ENCODE measurements around the gene GPR176. TPM values are rescaled to one million over a fixed set of nuclear protein-coding genes. Genes with fewer than 3 reads are reported as not detected.

The GPR176 gene
- polyA plus RNA-seq, 1 of the 3 experiments (the other 2 are of a cell fraction): 21.9 TPM

DNA sequence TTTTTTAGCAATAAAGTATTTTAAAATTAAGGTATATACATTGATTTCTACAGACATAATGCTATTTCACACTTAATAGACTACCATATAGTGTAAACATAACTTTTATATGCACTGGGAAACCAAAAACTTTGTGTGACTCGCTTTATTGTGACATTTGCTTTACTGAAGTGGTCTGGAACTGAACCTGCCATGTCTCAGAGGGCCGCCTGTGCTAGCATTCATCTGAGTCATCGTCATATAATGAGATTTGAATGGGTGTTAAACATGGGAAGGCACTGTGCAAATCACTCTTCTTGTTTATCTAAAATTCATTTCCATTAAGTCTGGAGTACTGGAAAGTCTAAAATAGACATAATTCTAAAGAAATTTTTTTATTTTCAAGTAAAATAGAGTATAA lies 26.8 kb upstream of the GPR176 start:
- peaks cover 0 to 10% of the 10 kb centered on the region in 2 experiments; a peak in 2 of 4 replicates for H3K4me1 ChIP-seq (ENCODE audit: control insufficient read depth in 1 of 2, insufficient read depth in 2 of 2, low read depth in 1 of 2, low read length in 1 of 2)
- no peaks in the 10 kb centered on the region for H3K9me3 ChIP-seq
- H3K36me3 ChIP-seq (replicated peaks in 1 of 2; ENCODE audit: control insufficient read depth in 1 of 2, insufficient read depth in 2 of 2, low read length in 1 of 2): peaks cover 71 to 85% of the 10 kb centered on the region in 2 experiments
- peaks cover 32% of the 10 kb centered on the region for H3F3A ChIP-seq (replicated peaks; ENCODE audit: insufficient read depth)
- H3K79me2 ChIP-seq (ENCODE audit: insufficient read depth): peaks cover 21% of the 10 kb centered on the region
- POLR2A ChIA-PET: no interaction called here
- WGBS (ENCODE audit: low lambda C conversion rate): 77% methylated on average over 3 of the region's 3 CpGs
- no peak for DNase-seq
- no peak overlapping the region for H3K27ac ChIP-seq (ENCODE audit: low read depth in 2 of 2, low read length in 1 of 2)
- no peaks in the 10 kb centered on the region for H3K9me2 ChIP-seq
- TF ChIP-seq NFIC (IDR thresholded peaks at IDR 0.05; ENCODE audit: borderline replicate concordance) (no peak), CHD2 (IDR thresholded peaks at IDR 0.05; ENCODE audit: low read length, partially characterized antibody) (no peak), RCOR1 (IDR thresholded peaks at IDR 0.05; ENCODE audit: low read length) (no peak), YY1 (IDR thresholded peaks at IDR 0.05; ENCODE audit: low read depth) (no peak), FOXJ3 (CRISPR knock-in tag; IDR thresholded peaks at IDR 0.05) (no peak), JUND (IDR thresholded peaks at IDR 0.05) (no peak), RXRA (IDR thresholded peaks at IDR 0.05; ENCODE audit: borderline replicate concordance, low read depth) (no peak), SIN3A (IDR thresholded peaks at IDR 0.05; ENCODE audit: borderline replicate concordance, low read depth, low read length) (no peak), FOXM1 (IDR thresholded peaks at IDR 0.05; ENCODE audit: low read depth) (no peak), FOSL2 (IDR thresholded peaks at IDR 0.05; ENCODE audit: borderline replicate concordance, low read depth) (no peak)
- TF ChIP-seq, protein P1, sequence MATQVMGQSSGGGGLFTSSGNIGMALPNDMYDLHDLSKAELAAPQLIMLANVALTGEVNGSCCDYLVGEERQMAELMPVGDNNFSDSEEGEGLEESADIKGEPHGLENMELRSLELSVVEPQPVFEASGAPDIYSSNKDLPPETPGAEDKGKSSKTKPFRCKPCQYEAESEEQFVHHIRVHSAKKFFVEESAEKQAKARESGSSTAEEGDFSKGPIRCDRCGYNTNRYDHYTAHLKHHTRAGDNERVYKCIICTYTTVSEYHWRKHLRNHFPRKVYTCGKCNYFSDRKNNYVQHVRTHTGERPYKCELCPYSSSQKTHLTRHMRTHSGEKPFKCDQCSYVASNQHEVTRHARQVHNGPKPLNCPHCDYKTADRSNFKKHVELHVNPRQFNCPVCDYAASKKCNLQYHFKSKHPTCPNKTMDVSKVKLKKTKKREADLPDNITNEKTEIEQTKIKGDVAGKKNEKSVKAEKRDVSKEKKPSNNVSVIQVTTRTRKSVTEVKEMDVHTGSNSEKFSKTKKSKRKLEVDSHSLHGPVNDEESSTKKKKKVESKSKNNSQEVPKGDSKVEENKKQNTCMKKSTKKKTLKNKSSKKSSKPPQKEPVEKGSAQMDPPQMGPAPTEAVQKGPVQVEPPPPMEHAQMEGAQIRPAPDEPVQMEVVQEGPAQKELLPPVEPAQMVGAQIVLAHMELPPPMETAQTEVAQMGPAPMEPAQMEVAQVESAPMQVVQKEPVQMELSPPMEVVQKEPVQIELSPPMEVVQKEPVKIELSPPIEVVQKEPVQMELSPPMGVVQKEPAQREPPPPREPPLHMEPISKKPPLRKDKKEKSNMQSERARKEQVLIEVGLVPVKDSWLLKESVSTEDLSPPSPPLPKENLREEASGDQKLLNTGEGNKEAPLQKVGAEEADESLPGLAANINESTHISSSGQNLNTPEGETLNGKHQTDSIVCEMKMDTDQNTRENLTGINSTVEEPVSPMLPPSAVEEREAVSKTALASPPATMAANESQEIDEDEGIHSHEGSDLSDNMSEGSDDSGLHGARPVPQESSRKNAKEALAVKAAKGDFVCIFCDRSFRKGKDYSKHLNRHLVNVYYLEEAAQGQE (IDR thresholded peaks at IDR 0.05; ENCODE audit: low read depth, low read length): no peak
- TF ChIP-seq, protein P2, sequence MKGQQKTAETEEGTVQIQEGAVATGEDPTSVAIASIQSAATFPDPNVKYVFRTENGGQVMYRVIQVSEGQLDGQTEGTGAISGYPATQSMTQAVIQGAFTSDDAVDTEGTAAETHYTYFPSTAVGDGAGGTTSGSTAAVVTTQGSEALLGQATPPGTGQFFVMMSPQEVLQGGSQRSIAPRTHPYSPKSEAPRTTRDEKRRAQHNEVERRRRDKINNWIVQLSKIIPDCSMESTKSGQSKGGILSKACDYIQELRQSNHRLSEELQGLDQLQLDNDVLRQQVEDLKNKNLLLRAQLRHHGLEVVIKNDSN (IDR thresholded peaks at IDR 0.05; ENCODE audit: borderline replicate concordance, low read depth): no peak
- H3K9ac ChIP-seq: no peak overlapping the region
- no peak overlapping the region for H3K4me3 ChIP-seq (ENCODE audit: low read depth in 2 of 2, low read length in 1 of 2)
- no peaks in the 10 kb centered on the region for H4K20me1 ChIP-seq (ENCODE audit: insufficient read depth)
- H2AFZ ChIP-seq (ENCODE audit: low read depth): no peak overlapping the region
- no peak overlapping the region for H3K4me2 ChIP-seq
- no peaks in the 10 kb centered on the region for H3K27me3 ChIP-seq (ENCODE audit: insufficient read depth)
- CTCF ChIA-PET: no interaction called here

DNA sequence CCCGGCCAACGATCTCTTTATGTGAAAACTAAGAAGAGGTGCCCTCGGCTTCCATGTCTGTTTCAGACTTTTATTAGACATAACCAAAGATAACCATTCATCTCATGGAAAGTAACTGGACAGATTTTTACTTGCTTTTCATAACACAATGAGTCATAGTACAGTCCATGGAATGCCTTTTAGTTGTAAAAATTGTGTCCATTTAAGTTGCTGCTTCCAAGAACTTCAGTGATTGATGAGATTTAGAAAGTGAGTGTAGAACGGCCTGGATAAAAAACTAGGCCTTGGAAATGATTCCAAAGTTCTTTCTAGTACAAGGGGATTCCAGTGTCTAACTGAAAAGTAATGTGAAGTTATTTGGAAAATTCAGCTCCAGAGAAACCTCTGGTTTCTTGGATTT lies 24.7 kb upstream of the GPR176 start:
- Histone ChIP-seq H3K27ac (ENCODE audit: low read depth in 2 of 2, low read length in 1 of 2) (peak overlapping the region in 1 of 2 experiments; percentile 51; a peak in 1 of 4 replicates), H3K27me3 (ENCODE audit: insufficient read depth) (no peaks in the 10 kb centered on the region), H3K9me2 (no peaks in the 10 kb centered on the region), H3K79me2 (ENCODE audit: insufficient read depth) (peaks cover 36% of the 10 kb centered on the region), H3K4me3 (ENCODE audit: low read depth in 2 of 2, low read length in 1 of 2) (no peak overlapping the region), H3F3A (replicated peaks; ENCODE audit: insufficient read depth) (peaks cover 42% of the 10 kb centered on the region), H2AFZ (ENCODE audit: low read depth) (no peak overlapping the region), H3K4me1 (ENCODE audit: control insufficient read depth in 1 of 2, insufficient read depth in 2 of 2, low read depth in 1 of 2, low read length in 1 of 2) (peaks cover 0 to 16% of the 10 kb centered on the region in 2 experiments; a peak in 3 of 4 replicates), H3K9me3 (no peaks in the 10 kb centered on the region), H3K4me2 (no peak overlapping the region), H4K20me1 (ENCODE audit: insufficient read depth) (no peaks in the 10 kb centered on the region), H3K36me3 (replicated peaks in 1 of 2; ENCODE audit: control insufficient read depth in 1 of 2, insufficient read depth in 2 of 2, low read length in 1 of 2) (peaks cover 70 to 79% of the 10 kb centered on the region in 2 experiments), H3K9ac (no peak overlapping the region)
- CTCF ChIA-PET: interaction anchor here (0.6 kb wide), 1 partner anchor 1261 kb away, joined by 3 read pairs; no protein-coding TSS in a partner anchor
- POLR2A ChIA-PET: no interaction called here
- no peak for DNase-seq
- 82% methylated on average over 4 of the region's 4 CpGs for WGBS (ENCODE audit: low lambda C conversion rate)
- TF ChIP-seq RCOR1 (IDR thresholded peaks at IDR 0.05; ENCODE audit: low read length) (no peak), JUND (IDR thresholded peaks at IDR 0.05) (peak; percentile 71), EP300 (IDR thresholded peaks at IDR 0.05; ENCODE audit: borderline replicate concordance in 1 of 2, low read depth in 1 of 2, low read length in 1 of 2) (no peak), GABPA (IDR thresholded peaks at IDR 0.05; ENCODE audit: low read depth) (no peak), FOSL2 (IDR thresholded peaks at IDR 0.05; ENCODE audit: borderline replicate concordance, low read depth) (peak; percentile 59; the same call in 1 of the 2 replicates), YY1 (IDR thresholded peaks at IDR 0.05; ENCODE audit: low read depth) (no peak), RFX5 (IDR thresholded peaks at IDR 0.05; ENCODE audit: low read length) (no peak), TAF1 (IDR thresholded peaks at IDR 0.05; ENCODE audit: borderline replicate concordance, low read depth, low read length) (no peak), TCF12 (IDR thresholded peaks at IDR 0.05) (peak; percentile 47; the same call in 1 of the 2 replicates), TEAD4 (IDR thresholded peaks at IDR 0.05; ENCODE audit: borderline replicate concordance, insufficient read depth) (no peak)
- TF ChIP-seq, protein P3, sequence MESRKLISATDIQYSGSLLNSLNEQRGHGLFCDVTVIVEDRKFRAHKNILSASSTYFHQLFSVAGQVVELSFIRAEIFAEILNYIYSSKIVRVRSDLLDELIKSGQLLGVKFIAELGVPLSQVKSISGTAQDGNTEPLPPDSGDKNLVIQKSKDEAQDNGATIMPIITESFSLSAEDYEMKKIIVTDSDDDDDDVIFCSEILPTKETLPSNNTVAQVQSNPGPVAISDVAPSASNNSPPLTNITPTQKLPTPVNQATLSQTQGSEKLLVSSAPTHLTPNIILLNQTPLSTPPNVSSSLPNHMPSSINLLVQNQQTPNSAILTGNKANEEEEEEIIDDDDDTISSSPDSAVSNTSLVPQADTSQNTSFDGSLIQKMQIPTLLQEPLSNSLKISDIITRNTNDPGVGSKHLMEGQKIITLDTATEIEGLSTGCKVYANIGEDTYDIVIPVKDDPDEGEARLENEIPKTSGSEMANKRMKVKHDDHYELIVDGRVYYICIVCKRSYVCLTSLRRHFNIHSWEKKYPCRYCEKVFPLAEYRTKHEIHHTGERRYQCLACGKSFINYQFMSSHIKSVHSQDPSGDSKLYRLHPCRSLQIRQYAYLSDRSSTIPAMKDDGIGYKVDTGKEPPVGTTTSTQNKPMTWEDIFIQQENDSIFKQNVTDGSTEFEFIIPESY (IDR thresholded peaks at IDR 0.05; ENCODE audit: borderline replicate concordance, low read depth): no peak
- TF ChIP-seq, protein P4, sequence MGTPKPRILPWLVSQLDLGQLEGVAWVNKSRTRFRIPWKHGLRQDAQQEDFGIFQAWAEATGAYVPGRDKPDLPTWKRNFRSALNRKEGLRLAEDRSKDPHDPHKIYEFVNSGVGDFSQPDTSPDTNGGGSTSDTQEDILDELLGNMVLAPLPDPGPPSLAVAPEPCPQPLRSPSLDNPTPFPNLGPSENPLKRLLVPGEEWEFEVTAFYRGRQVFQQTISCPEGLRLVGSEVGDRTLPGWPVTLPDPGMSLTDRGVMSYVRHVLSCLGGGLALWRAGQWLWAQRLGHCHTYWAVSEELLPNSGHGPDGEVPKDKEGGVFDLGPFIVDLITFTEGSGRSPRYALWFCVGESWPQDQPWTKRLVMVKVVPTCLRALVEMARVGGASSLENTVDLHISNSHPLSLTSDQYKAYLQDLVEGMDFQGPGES (IDR thresholded peaks at IDR 0.05; ENCODE audit: low read depth, low read length): no peak

Data from SK-N-SH (cell line).